Adipose tissue (tissue), 3 donors: Measurements from ENCODE around the gene SPEN. TPM values are rescaled to one million over a fixed set of nuclear protein-coding genes. Genes with fewer than 3 reads are reported as not detected.

Source experiments
- H3K27ac ChIP-seq: one replicate; pipeline ENCODE4 v1.5.1; 2013; ENCODE audit warnings: low read depth, low read length
- WGBS, 3 donors: extraction: QIAGEN DNeasy Blood & Tissue Kit; methylation state at CpG; one replicate each; pipeline ENCODE4 v1.1.7; 2013; 5-methylcytosine and 5-hydroxymethylcytosine counted together
- polyA plus RNA-seq, 3 donors: library from polyadenylated mRNA; stranded (reverse); fragments of 200-250 nt; gene quantifications; one replicate each; pipeline ENCODE4 v1.2.3, GENCODE V29; 2013
- donor health status: healthy with polysubstance abuse.
- donor health status: Bipolar disorder and iron deficiency.
- donor health status: healthy.

Gene SPEN
- polyA plus RNA-seq, 3 donors = 15.7 to 28.8 (median 20.2) TPM

DNA sequence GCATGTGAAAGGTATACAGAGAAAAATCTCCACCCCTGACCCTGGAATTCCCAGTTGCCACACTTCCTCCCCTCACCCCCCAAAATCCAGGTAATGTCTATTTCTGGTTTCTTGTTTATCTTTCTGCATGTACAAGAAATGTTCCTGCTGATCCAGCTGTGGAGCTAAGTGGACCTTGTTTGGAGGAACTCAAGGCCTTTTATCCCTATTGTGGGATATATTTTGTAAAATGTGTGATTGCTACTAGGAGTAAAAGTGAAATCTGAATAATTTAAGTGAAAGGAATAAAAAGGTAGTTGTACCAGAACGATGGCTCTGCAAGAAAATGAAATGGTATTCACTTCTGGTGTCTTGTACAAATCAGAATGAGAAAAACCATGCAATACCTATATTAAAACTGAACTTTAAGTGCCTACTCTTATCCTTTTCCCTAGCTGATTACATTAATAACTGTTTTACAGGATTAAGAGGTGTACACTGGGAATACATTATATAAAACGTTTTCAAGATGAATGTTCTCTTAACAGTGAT, 3.0 kb downstream of the SPEN start:
- H3K27ac ChIP-seq = no peak overlapping the region
- WGBS, 3 donors = 6 to 25% (median 14%) methylated on average over 2 of the region's 2 CpGs

DNA sequence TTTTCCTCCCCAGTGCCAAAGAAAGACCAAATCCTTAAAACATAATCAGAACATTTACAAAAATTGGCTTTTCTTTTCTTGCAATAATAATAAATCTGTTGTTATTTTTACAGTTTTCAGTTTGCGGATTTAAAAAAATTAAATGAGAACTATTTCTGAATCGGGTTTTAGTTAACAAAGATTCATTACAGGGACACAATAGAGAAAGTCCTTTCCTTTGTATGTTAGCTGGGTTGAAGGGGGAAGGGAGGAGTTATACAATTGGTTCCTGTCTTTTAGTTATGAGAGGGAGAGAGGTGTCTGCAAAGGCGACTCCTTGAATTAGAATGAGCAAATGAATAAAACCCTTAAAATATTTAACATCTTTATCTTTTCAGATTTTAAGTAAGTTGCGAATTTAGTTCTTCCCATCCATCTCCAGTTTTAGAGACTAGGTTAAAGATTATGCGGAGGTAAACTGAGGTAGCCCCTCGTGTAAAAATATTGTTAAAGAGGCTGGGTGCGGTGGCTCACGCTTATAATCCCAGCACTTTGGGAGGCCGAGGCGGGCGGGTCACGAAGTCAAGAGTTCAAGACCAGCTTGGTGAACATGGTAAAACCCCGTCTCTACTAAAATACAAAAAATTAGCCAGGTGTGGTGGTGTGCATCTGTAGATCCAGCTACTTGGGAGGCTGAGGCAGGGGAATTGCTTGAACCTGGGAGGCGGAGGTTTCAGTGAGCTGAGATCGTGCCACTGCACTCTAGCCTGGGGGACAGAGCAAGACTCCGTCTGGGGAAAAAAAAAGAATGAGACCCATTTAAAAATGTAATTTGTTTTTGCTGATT, 3.9 kb downstream of the SPEN start:
- 51 to 68% (median 64%) methylated on average over 16 of the region's 16 CpGs for WGBS, 3 donors
- H3K27ac ChIP-seq = no peak overlapping the region

GRCh38 chr1:15852036-15852827, 4.7 kb downstream of the SPEN start:
- H3K27ac ChIP-seq = no peak overlapping the region
- WGBS, 3 donors = 44 to 50% (median 47%) methylated on average over 6 of the region's 6 CpGs

DNA sequence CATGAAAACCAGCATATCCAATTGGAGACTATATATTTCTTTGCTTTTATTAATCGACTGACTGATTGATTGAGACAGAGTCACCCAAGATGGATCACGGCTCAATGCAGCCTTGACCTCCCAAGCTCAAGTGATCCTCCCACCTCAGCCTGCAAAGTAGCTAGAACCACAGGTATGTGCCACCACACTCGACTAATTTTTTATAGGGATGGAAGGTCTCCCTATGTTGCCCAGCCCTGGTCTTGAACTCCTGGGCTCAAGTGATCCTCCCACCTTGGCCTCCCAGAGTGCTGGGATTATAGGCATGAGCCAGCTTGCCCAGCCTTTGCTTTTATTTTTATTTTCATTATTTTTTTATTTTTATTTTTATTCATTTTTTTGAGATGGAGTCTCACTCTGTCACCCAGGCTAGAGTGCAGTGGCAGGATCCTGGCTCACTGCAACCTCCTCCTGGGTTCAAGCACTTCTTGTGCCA, 5.4 kb downstream of the SPEN start:
- no peak overlapping the region for H3K27ac ChIP-seq
- WGBS, 3 donors = 64 to 93% (median 86%) methylated on average over 3 of the region's 3 CpGs

GRCh38 chr1:15856888-15857287, 9.4 kb downstream of the SPEN start:
- no peak overlapping the region for H3K27ac ChIP-seq
- 89 to 90% (median 89%) methylated on average over 5 of the region's 5 CpGs for WGBS, 3 donors

DNA sequence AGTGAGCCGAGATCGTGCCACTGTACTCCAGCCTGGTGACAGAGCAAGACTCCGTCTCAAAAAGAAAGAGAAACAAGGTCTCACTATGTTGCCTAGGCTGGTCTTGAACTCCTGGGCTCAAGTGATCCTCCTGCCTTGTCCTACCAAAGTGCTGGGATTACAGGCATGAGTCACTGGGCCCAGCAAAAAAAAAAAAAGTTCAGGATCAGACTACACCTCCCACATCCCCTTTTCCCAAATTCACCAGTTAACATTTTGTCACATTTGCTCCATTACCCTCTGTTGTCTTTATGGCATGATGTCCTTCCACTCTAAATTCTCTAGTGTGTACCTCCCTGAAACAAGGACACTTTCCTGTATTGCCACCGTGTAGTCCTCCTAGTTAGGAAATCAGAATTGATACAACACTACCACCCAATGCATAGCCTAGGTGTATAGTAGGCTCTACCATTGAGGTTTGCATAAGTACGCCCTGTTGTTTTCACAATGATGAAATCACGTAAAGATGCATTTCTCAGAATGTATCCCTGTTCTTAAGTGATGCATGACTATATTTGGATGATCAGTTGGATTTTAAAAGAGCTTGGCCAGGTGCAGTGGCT, 10.7 kb downstream of the SPEN start:
- WGBS, 3 donors = 79 to 82% (median 80%) methylated on average over 6 of the region's 6 CpGs
- no peak overlapping the region for H3K27ac ChIP-seq

GRCh38 chr1:15858672-15859372, 11.3 kb downstream of the SPEN start:
- H3K27ac ChIP-seq = no peak overlapping the region
- 89 to 99% (median 92%) methylated on average over 8 of the region's 8 CpGs for WGBS, 3 donors

- WGBS, 3 donors = 73 to 96% (median 83%) methylated on average over 2 of the region's 2 CpGs
- no peak overlapping the region for H3K27ac ChIP-seq
Observed at GRCh38 chr1:15863156-15863901, 15.8 kb downstream of the SPEN start.

DNA sequence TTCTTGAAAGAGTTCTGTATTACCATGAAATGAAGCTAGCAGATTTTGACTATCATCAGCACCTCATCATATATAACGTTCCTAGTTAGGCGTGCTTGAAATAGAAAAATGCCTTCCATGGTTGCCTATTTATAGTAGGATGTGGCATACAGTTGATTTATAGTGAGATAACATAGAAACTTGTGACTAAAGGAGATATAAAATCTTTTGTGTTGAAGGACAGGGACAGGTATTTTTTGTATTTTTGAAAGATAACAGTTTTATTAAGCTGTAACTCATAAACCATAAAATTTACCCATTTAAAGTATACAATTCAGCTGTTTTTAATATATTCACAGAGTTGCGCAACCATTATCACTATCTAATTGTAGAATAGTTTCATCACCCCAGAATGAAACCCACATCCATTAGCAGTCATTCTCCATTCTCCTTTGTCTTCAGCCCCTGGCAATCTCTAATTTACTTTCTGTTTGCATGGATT, 19.3 kb downstream of the SPEN start:
- 82 to 95% (median 85%) methylated on average over 3 of the region's 3 CpGs for WGBS, 3 donors
- H3K27ac ChIP-seq = no peak overlapping the region

GRCh38 chr1:15867288-15867687, 19.8 kb downstream of the SPEN start:
- H3K27ac ChIP-seq = no peak overlapping the region
- 89 to 92% (median 89%) methylated on average over 3 of the region's 3 CpGs for WGBS, 3 donors

DNA sequence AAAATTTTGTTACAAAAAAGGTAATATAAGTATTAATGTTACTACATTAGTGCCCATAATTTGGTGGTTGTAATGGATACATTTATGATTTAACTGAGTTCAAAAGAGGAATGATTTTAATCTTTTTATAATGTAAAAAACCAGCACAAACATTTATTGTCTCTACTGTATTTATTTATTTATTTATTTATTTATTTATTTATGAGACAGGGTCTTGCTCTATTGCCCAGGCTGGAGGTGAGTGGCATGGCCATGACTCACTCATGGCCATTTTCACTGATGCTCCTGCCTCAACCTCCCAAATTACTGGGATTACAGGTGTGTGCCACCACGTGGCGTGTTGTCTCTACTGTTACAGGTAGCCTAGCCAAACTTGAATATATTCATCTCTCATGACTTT, 21.9 kb downstream of the SPEN start:
- 97 to 100% (median 97%) methylated on average over 2 of the region's 2 CpGs for WGBS, 3 donors
- no peak overlapping the region for H3K27ac ChIP-seq

GRCh38 chr1:15870421-15870820, 22.9 kb downstream of the SPEN start:
- WGBS, 3 donors = 67 to 75% (median 73%) methylated on average over 1 of the region's 1 CpG
- no peak overlapping the region for H3K27ac ChIP-seq

DNA sequence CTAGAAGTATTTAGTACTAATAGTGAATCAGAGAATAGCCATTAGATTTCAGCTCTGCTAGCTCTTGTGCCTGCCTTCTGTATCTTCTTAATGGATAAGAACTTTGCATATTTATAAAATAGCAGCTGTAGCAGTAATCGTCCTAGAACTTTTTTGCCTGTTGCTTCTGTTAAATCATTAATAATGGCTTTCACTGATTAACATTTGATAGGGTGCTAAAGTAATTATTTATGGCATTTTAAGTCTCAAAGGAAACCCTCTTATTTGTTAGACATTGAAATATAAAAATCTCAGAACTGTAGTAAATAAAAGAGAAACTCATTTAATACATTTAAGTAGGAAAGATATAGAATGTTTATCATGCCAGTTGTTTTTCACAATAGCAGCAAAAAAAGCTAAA, 27.0 kb downstream of the SPEN start:
- 43 to 75% (median 68%) methylated on average over 1 of the region's 1 CpG for WGBS, 3 donors
- no peak overlapping the region for H3K27ac ChIP-seq

DNA sequence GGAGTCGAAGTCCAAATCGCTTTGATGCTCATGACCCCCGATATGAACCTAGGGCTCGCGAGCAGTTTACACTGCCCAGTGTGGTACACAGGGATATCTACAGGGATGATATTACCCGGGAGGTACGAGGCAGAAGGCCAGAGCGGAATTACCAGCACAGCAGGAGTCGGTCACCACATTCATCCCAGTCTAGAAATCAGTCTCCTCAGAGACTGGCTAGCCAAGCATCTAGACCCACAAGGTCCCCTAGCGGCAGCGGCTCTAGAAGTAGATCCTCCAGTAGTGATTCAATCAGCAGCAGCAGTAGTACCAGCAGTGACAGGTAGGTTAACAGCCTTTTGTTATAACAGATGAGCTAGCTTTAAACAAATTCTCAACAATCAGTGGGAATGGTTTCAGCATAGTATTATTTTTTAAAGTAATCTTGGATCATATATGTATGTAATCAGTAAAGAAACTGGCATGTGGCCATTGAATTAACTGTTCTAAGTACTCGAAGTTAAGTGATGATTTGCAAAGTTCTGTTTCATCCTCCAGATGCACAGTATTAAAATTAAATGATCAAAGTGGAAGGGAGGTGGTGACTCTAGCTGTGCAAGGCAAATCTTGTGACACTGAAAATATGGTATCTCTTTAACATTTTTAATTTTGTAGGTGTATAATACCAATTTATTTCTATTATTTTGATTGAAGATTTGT, 29.0 kb downstream of the SPEN start:
- H3K27ac ChIP-seq = no peak overlapping the region
- WGBS, 3 donors = 81 to 95% (median 94%) methylated on average over 12 of the region's 12 CpGs

DNA sequence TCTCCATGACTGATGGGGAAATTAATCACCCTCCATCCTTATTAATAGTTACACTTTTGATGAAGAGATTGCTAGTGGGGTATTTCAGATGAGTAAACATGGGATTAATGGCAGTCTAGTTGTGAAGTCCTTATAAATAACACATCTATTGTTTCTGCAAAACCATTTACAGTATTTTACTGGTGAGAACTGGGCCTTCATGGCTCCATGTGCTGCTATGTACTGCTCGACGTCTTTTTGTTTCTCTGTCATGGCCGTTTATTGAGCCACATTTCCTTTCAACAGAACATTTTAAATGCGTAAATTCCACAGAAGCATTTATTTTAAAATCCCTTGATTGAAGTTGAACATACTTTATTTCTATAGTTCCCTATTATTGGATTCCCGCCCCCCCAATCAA, 34.5 kb downstream of the SPEN start:
- 88 to 95% (median 92%) methylated on average over 5 of the region's 5 CpGs for WGBS, 3 donors
- H3K27ac ChIP-seq = no peak overlapping the region

DNA sequence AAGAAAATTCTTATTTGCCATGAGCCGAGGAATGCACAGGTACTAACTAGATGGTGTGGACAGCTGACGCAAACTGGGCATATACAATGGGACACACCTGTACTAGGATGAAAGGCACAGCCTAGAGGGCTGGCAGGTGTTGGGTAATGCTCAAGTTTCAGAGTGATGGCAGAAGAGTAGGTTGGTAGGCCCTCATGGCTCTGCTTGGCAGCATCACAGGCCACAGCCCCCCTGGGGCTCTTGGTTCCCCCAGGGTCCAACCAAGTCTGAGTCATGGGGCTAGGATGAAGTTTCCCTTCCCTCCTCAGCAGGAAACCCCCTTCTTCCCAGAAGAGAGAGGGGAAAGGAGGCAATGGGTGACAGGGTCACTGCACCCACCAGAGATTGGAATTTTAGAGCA, 35.2 kb downstream of the SPEN start:
- WGBS, 3 donors = 95 to 97% (median 97%) methylated on average over 2 of the region's 2 CpGs
- H3K27ac ChIP-seq = no peak overlapping the region

DNA sequence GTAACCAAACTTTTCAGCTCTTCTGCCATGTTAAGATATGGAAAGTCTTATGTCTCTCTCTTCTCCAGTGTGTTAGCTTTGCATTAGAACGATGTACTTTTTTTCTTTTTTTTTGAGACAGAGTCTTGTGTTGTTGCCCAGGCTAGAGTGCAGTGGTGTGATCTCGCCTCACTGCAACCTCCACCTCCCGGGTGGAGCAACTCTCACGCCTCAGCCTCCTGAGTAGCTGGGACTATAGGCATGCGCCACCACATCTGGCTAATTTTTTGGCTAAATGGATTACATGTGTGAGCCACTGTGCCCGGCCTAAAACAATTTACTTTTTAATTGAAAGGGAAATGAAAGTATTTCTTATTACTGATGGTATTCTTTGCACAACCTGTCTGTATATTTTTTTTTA, 35.8 kb downstream of the SPEN start:
- 75 to 82% (median 80%) methylated on average over 6 of the region's 6 CpGs for WGBS, 3 donors
- H3K27ac ChIP-seq = no peak overlapping the region
